Esophagus squamous epithelium (tissue), 4 donors: ENCODE data around the gene CCDC197.

Source experiments
- POLR2A ChIP-seq, 4 donors: fragments of 450-650 bp; IDR thresholded peaks; one replicate each; pipeline ENCODE4 v1.6.1; 2017; ENCODE audit warnings: antibody characterized with exemption in 4 of 4, mild to moderate bottlenecking in 4 of 4, moderate library complexity in 3 of 4
- TF ChIP-seq, protein P1 (sequence below), 6 experiments: fragments of 450-650 bp in 4 of 6; fragments of 200-600 bp in 2 of 6; sonication (generic) in 2 of 6; IDR thresholded peaks; one replicate each; pipeline ENCODE4 v1.5.1; 2016 to 2019; ENCODE audit warnings: antibody characterized with exemption in 6 of 6, mild to moderate bottlenecking in 4 of 6, moderate library complexity in 4 of 6

GRCh38 chr14:94028450-94028826 lies 31.3 kb downstream of the CCDC197 start:
- TF ChIP-seq, protein P1, sequence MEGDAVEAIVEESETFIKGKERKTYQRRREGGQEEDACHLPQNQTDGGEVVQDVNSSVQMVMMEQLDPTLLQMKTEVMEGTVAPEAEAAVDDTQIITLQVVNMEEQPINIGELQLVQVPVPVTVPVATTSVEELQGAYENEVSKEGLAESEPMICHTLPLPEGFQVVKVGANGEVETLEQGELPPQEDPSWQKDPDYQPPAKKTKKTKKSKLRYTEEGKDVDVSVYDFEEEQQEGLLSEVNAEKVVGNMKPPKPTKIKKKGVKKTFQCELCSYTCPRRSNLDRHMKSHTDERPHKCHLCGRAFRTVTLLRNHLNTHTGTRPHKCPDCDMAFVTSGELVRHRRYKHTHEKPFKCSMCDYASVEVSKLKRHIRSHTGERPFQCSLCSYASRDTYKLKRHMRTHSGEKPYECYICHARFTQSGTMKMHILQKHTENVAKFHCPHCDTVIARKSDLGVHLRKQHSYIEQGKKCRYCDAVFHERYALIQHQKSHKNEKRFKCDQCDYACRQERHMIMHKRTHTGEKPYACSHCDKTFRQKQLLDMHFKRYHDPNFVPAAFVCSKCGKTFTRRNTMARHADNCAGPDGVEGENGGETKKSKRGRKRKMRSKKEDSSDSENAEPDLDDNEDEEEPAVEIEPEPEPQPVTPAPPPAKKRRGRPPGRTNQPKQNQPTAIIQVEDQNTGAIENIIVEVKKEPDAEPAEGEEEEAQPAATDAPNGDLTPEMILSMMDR (IDR thresholded peaks at IDR 0.05): no peak
- no peak for TF ChIP-seq POLR2A (IDR thresholded peaks at IDR 0.05)
